MM.1S (cell line): ENCODE measurements around the gene IDH3A.

Experiments
- DNase-seq: peaks from one replicate; pipeline ENCODE4 v3.0.0-alpha.2; 2015
- H2AFZ ChIP-seq: fragments of 300-600 bp; sonication (generic); 2 replicates; pipeline ENCODE4 v1.6.0; 2016; ENCODE audit warnings: antibody characterized with exemption, low read length
- H3F3A ChIP-seq: fragments of 300-600 bp; sonication (generic); 2 replicates; pipeline ENCODE4 v1.6.1; 2016; ENCODE audit warnings: mild to moderate bottlenecking, antibody characterized with exemption, low read length, moderate library complexity, mixed read lengths; ENCODE audit not compliant: insufficient read depth
- H3K27ac ChIP-seq: fragments of 300-600 bp; sonication (generic); 2 replicates; pipeline ENCODE4 v1.5.1; 2016; ENCODE audit warnings: mild to moderate bottlenecking, low read length
- H3K27me3 ChIP-seq: fragments of 300-600 bp; sonication (generic); replicated peaks from 2 replicates; pipeline ENCODE4 v1.6.0; 2016; ENCODE audit warnings: low read length; ENCODE audit not compliant: insufficient read depth
- H3K36me3 ChIP-seq: fragments of 300-600 bp; sonication (generic); replicated peaks from 2 replicates; pipeline ENCODE4 v1.6.1; 2016; ENCODE audit warnings: mild to moderate bottlenecking, low read length, mixed read lengths; ENCODE audit not compliant: insufficient read depth
- H3K4me1 ChIP-seq: fragments of 300-600 bp; sonication (generic); 2 replicates; pipeline ENCODE4 v1.6.1; 2016; ENCODE audit warnings: low read length, mixed read lengths
- H3K4me2 ChIP-seq: fragments of 300-600 bp; sonication (generic); 2 replicates; pipeline ENCODE4 v1.6.0; 2016; ENCODE audit warnings: low read depth, low read length
- H3K4me3 ChIP-seq: fragments of 300-600 bp; sonication (generic); 2 replicates; pipeline ENCODE4 v1.5.1; 2016; ENCODE audit warnings: low read length, mixed read lengths
- H3K79me2 ChIP-seq: fragments of 300-600 bp; sonication (generic); 2 replicates; pipeline ENCODE4 v1.6.1; 2016; ENCODE audit warnings: mixed run types, low read length, mixed read lengths
- H3K9ac ChIP-seq: fragments of 300-600 bp; sonication (generic); 2 replicates; pipeline ENCODE4 v1.6.1; 2016; ENCODE audit warnings: low read length, mixed read lengths
- H3K9me2 ChIP-seq: fragments of 300-600 bp; sonication (generic); replicated peaks from 2 replicates; pipeline ENCODE4 v1.6.1; 2016; ENCODE audit warnings: mild to moderate bottlenecking, low read length, mixed read lengths; ENCODE audit not compliant: insufficient read depth
- H3K9me3 ChIP-seq: fragments of 300-600 bp; sonication (generic); replicated peaks from 2 replicates; pipeline ENCODE4 v1.6.1; 2016; ENCODE audit warnings: mild to moderate bottlenecking, low read length, mixed read lengths; ENCODE audit not compliant: insufficient read depth
- H4K20me1 ChIP-seq: fragments of 300-600 bp; sonication (generic); 2 replicates; pipeline ENCODE4 v1.6.1; 2016; ENCODE audit warnings: mild to moderate bottlenecking, low read length, moderate library complexity, mixed read lengths; ENCODE audit not compliant: insufficient read depth
- CTCF ChIP-seq: fragments of 300-600 bp; sonication (generic); IDR thresholded peaks from 2 replicates; pipeline ENCODE4 v1.5.1; 2016; ENCODE audit warnings: antibody characterized with exemption, low read length, mixed read lengths
- EZH2 ChIP-seq: fragments of 300-600 bp; sonication (generic); optimal IDR thresholded peaks from 2 replicates; pipeline ENCODE3; 2017; ENCODE audit warnings: low read depth, mild to moderate bottlenecking, antibody characterized with exemption, low read length, mixed read lengths
- EZH2phosphoT487 ChIP-seq: fragments of 300-600 bp; sonication (generic); IDR thresholded peaks from 2 replicates; pipeline ENCODE4 v1.6.1; 2018; ENCODE audit warnings: antibody characterized with exemption, low read length

IDH3A gene

DNA sequence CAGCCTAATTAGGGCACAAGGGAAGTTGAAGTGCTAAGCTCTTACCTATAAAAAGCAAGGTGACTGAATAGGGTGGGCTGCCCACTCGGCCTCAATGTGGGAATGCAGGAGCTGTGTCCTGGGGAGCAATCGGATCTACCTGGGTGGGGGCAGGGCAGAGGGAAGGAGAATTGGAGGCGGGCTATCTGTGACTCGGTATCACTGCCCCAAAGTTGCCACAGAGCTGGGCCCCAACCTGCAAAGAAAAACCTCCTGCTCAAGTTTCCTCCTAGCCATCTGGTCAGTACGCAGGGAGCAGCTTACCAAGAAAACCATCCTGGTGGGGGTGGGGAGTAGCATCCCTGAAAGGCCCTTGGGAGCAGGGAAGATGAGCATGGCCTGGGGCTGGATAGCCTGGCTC is 28.6 kb upstream of the IDH3A start:
- Histone ChIP-seq H3K36me3 (no peaks in the 10 kb centered on the region), H4K20me1 (no peaks in the 10 kb centered on the region), H3F3A (no peaks in the 10 kb centered on the region), H3K4me3 (no peak overlapping the region), H3K79me2 (no peaks in the 10 kb centered on the region), H3K9ac (no peak overlapping the region), H3K9me3 (no peaks in the 10 kb centered on the region), H3K27ac (no peak overlapping the region), H2AFZ (no peak overlapping the region), H3K4me2 (no peak overlapping the region), H3K4me1 (no peaks in the 10 kb centered on the region), H3K27me3 (no peaks in the 10 kb centered on the region), H3K9me2 (no peaks in the 10 kb centered on the region)
- TF ChIP-seq CTCF = no peak
- no peak for TF ChIP-seq EZH2phosphoT487
- no peak for TF ChIP-seq EZH2
- DNase-seq = no peak

DNA sequence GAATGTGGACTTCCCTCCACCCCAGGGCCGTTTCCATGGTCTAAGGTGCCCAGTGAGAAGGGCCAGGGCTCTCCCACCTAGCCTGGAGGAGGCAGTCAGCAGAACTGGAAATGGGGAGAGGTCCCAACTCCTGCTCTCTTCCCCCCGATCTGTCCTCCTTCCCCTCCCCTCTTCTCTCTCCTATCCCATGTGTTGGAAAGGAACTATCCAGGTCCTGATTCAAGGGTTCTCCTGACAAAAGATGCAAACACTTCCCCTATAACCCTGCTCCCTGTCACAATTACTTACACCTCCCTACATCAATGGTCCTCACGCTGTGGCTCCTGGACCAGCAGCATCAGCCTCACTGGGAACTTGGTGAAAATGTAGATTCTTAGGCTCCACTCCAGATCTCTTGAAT is 23.9 kb upstream of the IDH3A start:
- H3K36me3 ChIP-seq = no peaks in the 10 kb centered on the region
- no peak for DNase-seq
- no peak for TF ChIP-seq CTCF
- no peak for TF ChIP-seq EZH2
- no peak for TF ChIP-seq EZH2phosphoT487
- H3K9ac ChIP-seq = no peak overlapping the region
- H3K27ac ChIP-seq = no peak overlapping the region
- H3K9me3 ChIP-seq = no peaks in the 10 kb centered on the region
- no peaks in the 10 kb centered on the region for H3F3A ChIP-seq
- H3K9me2 ChIP-seq = no peaks in the 10 kb centered on the region
- no peaks in the 10 kb centered on the region for H3K27me3 ChIP-seq
- no peak overlapping the region for H2AFZ ChIP-seq
- H4K20me1 ChIP-seq = no peaks in the 10 kb centered on the region
- H3K4me1 ChIP-seq = no peaks in the 10 kb centered on the region
- H3K79me2 ChIP-seq = no peaks in the 10 kb centered on the region
- H3K4me2 ChIP-seq = no peak overlapping the region
- no peak overlapping the region for H3K4me3 ChIP-seq

DNA sequence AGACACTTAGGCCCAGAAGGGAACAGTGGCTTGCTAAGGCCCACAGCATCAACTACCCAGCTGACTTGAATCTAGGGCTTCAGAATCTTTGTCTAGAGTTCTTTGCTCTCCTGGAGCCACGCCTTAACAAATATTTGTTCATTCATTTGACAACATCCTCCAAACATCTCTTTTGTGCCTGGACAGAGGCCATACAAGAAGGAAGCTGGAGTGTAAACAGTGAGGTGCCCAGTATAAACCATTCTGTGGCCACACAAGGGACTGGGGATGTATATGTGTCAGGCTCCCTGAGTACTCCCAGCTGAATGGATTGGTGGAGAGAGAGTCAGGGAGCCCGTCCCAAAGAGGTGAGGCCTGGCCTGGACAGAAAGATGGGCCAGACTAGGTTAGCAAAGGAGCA is 21.3 kb upstream of the IDH3A start:
- no peak overlapping the region for H3K4me3 ChIP-seq
- TF ChIP-seq EZH2phosphoT487 = no peak
- no peak for TF ChIP-seq CTCF
- TF ChIP-seq EZH2 = no peak
- no peak for DNase-seq

More for the DNA sequence above, 21.3 kb upstream of the IDH3A start:
- Histone ChIP-seq H3K9me3 (no peaks in the 10 kb centered on the region), H3K79me2 (no peaks in the 10 kb centered on the region), H3K9me2 (no peaks in the 10 kb centered on the region), H3K36me3 (no peaks in the 10 kb centered on the region), H3K27me3 (no peaks in the 10 kb centered on the region), H2AFZ (no peak overlapping the region), H3F3A (peaks cover 5% of the 10 kb centered on the region; the same call in 1 of the 2 replicates), H3K4me1 (no peaks in the 10 kb centered on the region), H4K20me1 (no peaks in the 10 kb centered on the region), H3K4me2 (no peak overlapping the region), H3K9ac (no peak overlapping the region), H3K27ac (no peak overlapping the region)
